Kidney glomerular epithelial cell (primary cell): ENCODE measurements around the gene ITPR1.

ENCODE experiments used
- DNase-seq: peaks from one replicate; lab custom pipeline; 2025; lab: John Stamatoyannopoulos, UW

The ITPR1 gene

GRCh38 chr3:4491855-4492207, 1.3 kb upstream of the ITPR1 start:
- no peak for DNase-seq

- DNase-seq = peak; percentile 39
These were observed 737 bp upstream of the ITPR1 start for GRCh38 chr3:4492208-4493013.

- DNase-seq = peak; percentile 36
These were observed 1.1 kb downstream of the ITPR1 start for GRCh38 chr3:4493941-4494894.

- no peak for DNase-seq
These were observed 1.7 kb downstream of the ITPR1 start for GRCh38 chr3:4494895-4495264.

GRCh38 chr3:4495294-4496086, 2.3 kb downstream of the ITPR1 start:
- DNase-seq = no peak

GRCh38 chr3:4496087-4496452, 2.9 kb downstream of the ITPR1 start:
- no peak for DNase-seq

- no peak for DNase-seq
These were observed 4.0 kb downstream of the ITPR1 start for GRCh38 chr3:4497005-4497692.

GRCh38 chr3:4497843-4498324, 4.7 kb downstream of the ITPR1 start:
- no peak for DNase-seq

- DNase-seq = no peak
These were observed 5.3 kb downstream of the ITPR1 start for GRCh38 chr3:4498446-4498845.

- DNase-seq = no peak
These were observed 8.3 kb downstream of the ITPR1 start for GRCh38 chr3:4501437-4501836.

- DNase-seq = no peak
These were observed 8.8 kb downstream of the ITPR1 start for GRCh38 chr3:4501927-4502326.

- no peak for DNase-seq
These were observed 9.9 kb downstream of the ITPR1 start for GRCh38 chr3:4503050-4503449.

- no peak for DNase-seq
These were observed 11.5 kb downstream of the ITPR1 start for GRCh38 chr3:4504340-4505261.

GRCh38 chr3:4505688-4506558, 12.8 kb downstream of the ITPR1 start:
- DNase-seq = no peak

- DNase-seq = no peak
These were observed 13.4 kb downstream of the ITPR1 start for GRCh38 chr3:4506559-4507023.

GRCh38 chr3:4507024-4507596, 14.0 kb downstream of the ITPR1 start:
- DNase-seq = no peak

- DNase-seq = no peak
These were observed 15.2 kb downstream of the ITPR1 start for GRCh38 chr3:4508048-4508981.

GRCh38 chr3:4509043-4509442, 15.9 kb downstream of the ITPR1 start:
- no peak for DNase-seq
